HepG2 (cell line): ENCODE results near the gene BARHL2. TPM values are rescaled to one million over a fixed set of nuclear protein-coding genes. Genes with fewer than 3 reads are reported as not detected.
A peak's percentile ranks its signal among the peaks of the same experiment; 100 is the strongest.

Experiments used
- ATAC-seq: fragments of 200-7000 bp; cut with Tn5 transposase; 3 replicates; pipeline ENCODE4 v1.9.1; 2020; ENCODE audit warnings: mild to moderate bottlenecking, moderate library complexity
- BruUV-seq: library from RNA; stranded (reverse); fragments of 400-500 nt; replicated peaks from 2 replicates; lab custom pipeline; 2021; lab: Mats Ljungman, UMichigan
- CTCF ChIA-PET: fragments of 300-600 bp; formaldehyde crosslinking; extraction: SDS; loops from one replicate; lab custom pipeline; 2021; ENCODE audit warnings: low total read pairs, inconsistent platforms, low intra/inter-chr PET ratio; lab: Yijun Ruan, JAX
- POLR2A ChIA-PET: fragments of 350-600 bp; sonication (Branson Sonifier 250); formaldehyde crosslinking; loops from one replicate; lab custom pipeline; 2020; ENCODE audit warnings: antibody characterized with exemption, inconsistent platforms; lab: Yijun Ruan, JAX
- DNase-seq: peaks from one replicate; pipeline ENCODE4 v3.0.0-alpha.2; 2015; ENCODE audit warnings: low spot score
- FAIRE-seq: peaks from 3 replicates; lab custom pipeline; 2011; peaks lifted over from hg19 to GRCh38; lab: Jason Lieb, UNC
- H2AFZ ChIP-seq: one replicate; pipeline ENCODE4 v1.6.1; 2011; ENCODE audit warnings: low read length, inconsistent platforms
- H3K27ac ChIP-seq: fragments of 300-600 bp; 3 replicates; pipeline ENCODE4 v1.8.0; 2011; ENCODE audit warnings: mixed run types, mild to moderate bottlenecking, mixed read lengths, low read length, inconsistent platforms; ENCODE audit not compliant: insufficient read depth; ENCODE audit errors: extremely low read length
- H3K27me3 ChIP-seq, 2 experiments: fragments of 200-600 bp in 1 of 2; 2 replicates in 1 of 2; 3 replicates in 1 of 2; pipeline versions ENCODE4 v1.6.0 to v1.8.0; 2011; ENCODE audit warnings: low read length in 2 of 2, mild to moderate bottlenecking in 2 of 2, moderate library complexity in 2 of 2, inconsistent platforms in 1 of 2; ENCODE audit not compliant: insufficient read depth in 2 of 2, control insufficient read depth in 1 of 2
- H3K36me3 ChIP-seq, 2 experiments: fragments of 200-600 bp in 1 of 2; replicated peaks in 1 of 2; 2 replicates in 1 of 2; 3 replicates in 1 of 2; pipeline versions ENCODE4 v1.5.1 to v1.8.0; 2011; ENCODE audit warnings: low read length in 2 of 2, inconsistent platforms in 1 of 2; ENCODE audit not compliant: insufficient read depth in 2 of 2, control insufficient read depth in 1 of 2
- H3K4me1 ChIP-seq: 2 replicates; pipeline ENCODE4 v1.5.1; 2012; ENCODE audit warnings: low read length, inconsistent platforms; ENCODE audit not compliant: insufficient read depth
- H3K4me2 ChIP-seq: 2 replicates; pipeline ENCODE4 v1.6.0; 2011; ENCODE audit warnings: low read depth, low read length, inconsistent platforms
- H3K4me3 ChIP-seq, 3 experiments: fragments of 200-600 bp in 1 of 3; sonication (generic), shearing (Covaris generic) in 1 of 3; replicated peaks in 1 of 3; 2 replicates each; pipeline ENCODE4 v1.5.1; 2011 to 2016; ENCODE audit warnings: low read length in 3 of 3, inconsistent platforms in 2 of 3, low read depth in 2 of 3, mild to moderate bottlenecking in 2 of 3, control low read depth in 1 of 3, mixed read lengths in 1 of 3; ENCODE audit not compliant: insufficient read depth in 1 of 3
- H3K79me2 ChIP-seq: one replicate; pipeline ENCODE4 v1.6.1; 2011; ENCODE audit warnings: low read length, inconsistent platforms; ENCODE audit not compliant: insufficient read depth
- H3K9ac ChIP-seq: 2 replicates; pipeline ENCODE4 v1.6.0; 2011; ENCODE audit warnings: mild to moderate bottlenecking, low read depth, low read length, inconsistent platforms; ENCODE audit not compliant: insufficient read depth
- H3K9me3 ChIP-seq: 2 replicates; pipeline ENCODE4 v1.5.1; 2012; ENCODE audit warnings: mild to moderate bottlenecking, low read length
- H4K20me1 ChIP-seq: 2 replicates; pipeline ENCODE4 v1.6.0; 2011; ENCODE audit warnings: inconsistent platforms, mild to moderate bottlenecking, low read length, moderate library complexity; ENCODE audit not compliant: insufficient read depth
- HIVEP1 ChIP-seq: sonication (generic); formaldehyde crosslinking; IDR thresholded peaks from 2 replicates; pipeline ENCODE4 v1.4.0; 2020; ENCODE audit warnings: mild to moderate bottlenecking, missing genetic modification reagents
- KLF16 ChIP-seq, 2 experiments: sonication (generic) in 1 of 2; formaldehyde crosslinking in 1 of 2; IDR thresholded peaks; 2 replicates each; pipeline versions ENCODE4 v1.6.1 to v1.8.0; 2016 to 2023; ENCODE audit warnings: missing genetic modification reagents in 2 of 2, missing compliant biosample characterization in 1 of 2
- PCBP2 ChIP-seq: fragments of 200-400 bp; formaldehyde crosslinking; optimal IDR thresholded peaks from 2 replicates; pipeline ENCODE3; 2018; ENCODE audit warnings: low read length, low read depth; ENCODE audit not compliant: poor library complexity, severe bottlenecking
- RAD21 ChIP-seq: fragments of 450-650 bp; formaldehyde crosslinking; IDR thresholded peaks from 2 replicates; pipeline ENCODE4 v1.5.0; 2020; ENCODE audit warnings: mild to moderate bottlenecking
- SP1 ChIP-seq, 2 experiments: fragments of 450-650 bp in 1 of 2; sonication (generic) in 1 of 2; formaldehyde crosslinking in 1 of 2; IDR thresholded peaks; 2 replicates each; pipeline versions ENCODE4 v1.4.0 to v1.6.1; 2016 to 2020; ENCODE audit warnings: missing genetic modification reagents in 1 of 2
- SRY ChIP-seq: sonication (generic); formaldehyde crosslinking; IDR thresholded peaks from 2 replicates; pipeline ENCODE4 v1.8.0; 2022; ENCODE audit warnings: mild to moderate bottlenecking, missing genetic modification reagents
- XRCC5 ChIP-seq: fragments of 200-400 bp; formaldehyde crosslinking; optimal IDR thresholded peaks from 2 replicates; pipeline ENCODE3; 2017; ENCODE audit warnings: mild to moderate bottlenecking, low read length
- ZFP36L1 ChIP-seq: sonication (generic); formaldehyde crosslinking; IDR thresholded peaks from 2 replicates; pipeline ENCODE4 v1.8.0; 2022; ENCODE audit warnings: mild to moderate bottlenecking, missing genetic modification reagents, moderate library complexity
- ZNF230 ChIP-seq: sonication (generic); formaldehyde crosslinking; IDR thresholded peaks from 2 replicates; pipeline ENCODE4 v1.4.0; 2020; ENCODE audit warnings: mild to moderate bottlenecking, missing genetic modification reagents
- ZNF256 ChIP-seq: sonication (generic); formaldehyde crosslinking; conservative IDR thresholded peaks from 2 replicates; pipeline ENCODE4 v1.4.0; 2020; ENCODE audit warnings: missing genetic modification reagents
- ZNF282 ChIP-seq: fragments of 450-650 bp; IDR thresholded peaks from 2 replicates; pipeline ENCODE4 v1.6.1; 2018; ENCODE audit not compliant: partially characterized antibody
- ZNF484 ChIP-seq: sonication (generic); formaldehyde crosslinking; IDR thresholded peaks from 2 replicates; pipeline ENCODE4 v1.5.1; 2020; ENCODE audit warnings: mild to moderate bottlenecking, low read depth, missing genetic modification reagents, borderline replicate concordance
- ZNF7 ChIP-seq: IDR thresholded peaks from 2 replicates; pipeline ENCODE4 v1.6.1; 2016; ENCODE audit warnings: missing biosample characterization, missing genetic modification reagents
- ZNF768 ChIP-seq: sonication (generic); formaldehyde crosslinking; IDR thresholded peaks from 2 replicates; pipeline ENCODE4 v1.4.0; 2020; ENCODE audit warnings: missing genetic modification reagents
- ZNF776 ChIP-seq: sonication (generic); formaldehyde crosslinking; IDR thresholded peaks from 2 replicates; pipeline ENCODE4 v1.4.0; 2020; ENCODE audit warnings: mild to moderate bottlenecking, missing genetic modification reagents
- WGBS: methylation state at CpG from one replicate; pipeline ENCODE4 v1.1.6; 2017; ENCODE audit warnings: low lambda C conversion rate; 5-methylcytosine and 5-hydroxymethylcytosine counted together
- in situ Hi-C: cut with HindIII; loops from 2 replicates; pipeline ENCODE4 v1.10.0; 2017; ENCODE audit warnings: low pct_unique_long_range_greater_than_20kb; ENCODE audit not compliant: extremely low pct_ligation_motif_present
- intact Hi-C: fragments of 100-400 bp; cut with micrococcal nuclease; formaldehyde crosslinking; loops from one replicate; pipeline ENCODE4 v1.10.0; 2022; ENCODE audit not compliant: unreplicated experiment
- polyA plus RNA-seq, 8 experiments: library from polyadenylated mRNA; depleted of rRNA in 3 of 8; stranded (reverse) in 7 of 8; unstranded in 1 of 8; fragments of >200 nt; fragmentation: Illumina TruSeq in 4 of 8; extraction: Trizol in 4 of 8; gene quantifications; 2 replicates each; pipeline versions ENCODE4 v1.2.1 to v1.2.3, GENCODE V29; 2011 to 2016; ENCODE audit warnings: low read depth in 4 of 8, missing spikeins in 1 of 8, mixed read lengths in 1 of 8; ENCODE audit not compliant: insufficient read depth in 1 of 8
- total RNA-seq, 5 experiments: library from RNA; depleted of rRNA; stranded (reverse); fragments of >200 nt; fragmentation: Illumina TruSeq; extraction: Trizol; gene quantifications; 2 replicates each; pipeline ENCODE4 v1.2.3, GENCODE V29; 2016; ENCODE audit warnings: low read depth in 1 of 5
- TF ChIP-seq, protein P1 (sequence below): IDR thresholded peaks from 2 replicates; pipeline ENCODE4 v1.6.1; 2016; ENCODE audit warnings: missing biosample characterization, missing genetic modification reagents, low read depth
- TF ChIP-seq, protein P2 (sequence below): sonication (generic); formaldehyde crosslinking; IDR thresholded peaks from 2 replicates; pipeline ENCODE4 v1.9.0; 2021; ENCODE audit warnings: missing genetic modification reagents, mild to moderate bottlenecking, borderline replicate concordance
- TF ChIP-seq, protein P3 (sequence below): sonication (generic); formaldehyde crosslinking; IDR thresholded peaks from 2 replicates; pipeline ENCODE4 v1.8.0; 2022; ENCODE audit warnings: mild to moderate bottlenecking, missing genetic modification reagents, moderate library complexity
- TF ChIP-seq, protein P4 (sequence below): sonication (generic); formaldehyde crosslinking; IDR thresholded peaks from 2 replicates; pipeline ENCODE4 v1.4.0; 2020; ENCODE audit warnings: missing genetic modification reagents

BARHL2 gene
- total and polyA plus RNA-seq, 2 of the 13 experiments (the other 11 are each of a cell fraction or from before 2014, with no cell fraction given) = not detected

DNA sequence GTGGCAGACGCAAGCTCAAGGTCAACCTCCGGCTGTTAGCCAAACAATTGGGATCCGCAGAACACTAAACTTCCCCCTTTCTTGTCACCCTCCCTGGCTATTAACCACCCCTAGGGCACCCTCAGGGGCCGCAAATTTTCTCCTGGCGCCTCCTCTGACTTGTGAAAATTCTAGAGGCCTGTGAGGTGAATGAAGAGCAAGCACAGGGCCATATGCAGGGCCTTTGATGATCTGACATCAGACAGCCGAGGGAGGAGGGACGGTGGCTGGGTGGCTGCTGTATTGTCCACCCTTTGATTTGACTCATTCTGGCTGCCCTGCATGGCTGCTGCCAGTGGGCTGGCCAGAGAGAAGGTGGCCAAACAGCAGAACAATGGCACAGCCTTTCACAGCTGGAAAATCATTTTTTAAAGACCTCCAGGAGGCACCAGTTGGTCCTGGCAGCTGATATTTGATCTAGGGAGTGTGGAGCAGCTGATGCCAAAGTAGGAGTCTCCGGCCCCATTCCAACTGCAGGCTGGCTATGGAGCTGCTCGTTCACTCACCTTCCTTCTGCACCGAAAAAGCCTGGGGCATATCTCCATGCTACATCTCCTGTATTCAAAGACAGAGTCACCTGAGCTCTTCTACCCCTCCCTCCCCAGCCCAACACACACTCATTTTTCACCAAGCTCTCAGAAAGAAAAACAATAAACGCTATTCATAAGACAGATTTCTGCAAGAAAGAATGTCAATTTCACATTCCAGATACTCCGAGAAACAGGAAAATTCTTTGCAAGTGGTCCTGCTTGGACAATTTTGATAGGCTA is 44.9 kb upstream of the BARHL2 start:
- intact Hi-C loops = no loop called here
- Histone ChIP-seq H2AFZ (no peak overlapping the region), H3K36me3 (no peaks in the 10 kb centered on the region), H4K20me1 (no peaks in the 10 kb centered on the region), H3K79me2 (no peaks in the 10 kb centered on the region), H3K27ac (no peak overlapping the region), H3K4me2 (peak overlapping the region; percentile 36; the same call in 1 of the 2 replicates), H3K27me3 (peaks cover 0 to 10% of the 10 kb centered on the region in 2 experiments; a peak in 2 of 5 replicates), H3K4me3 (no peak overlapping the region; a peak in 1 of 6 replicates), H3K9ac (no peak overlapping the region), H3K9me3 (no peaks in the 10 kb centered on the region), H3K4me1 (peaks cover 13% of the 10 kb centered on the region)
- DNase-seq (no peak), ATAC-seq (peak; percentile 85), FAIRE-seq (no peak)
- in situ Hi-C loops = no loop called here
- ChIA-PET CTCF (no interaction called here), POLR2A (no interaction called here)
- WGBS = 9% methylated on average over 10 of the region's 12 CpGs
- no TSS peak for BruUV-seq
- TF ChIP-seq SP1 (IDR thresholded peaks at IDR 0.05) = no peak
- no peak for TF ChIP-seq SP1 (CRISPR knock-in tag; IDR thresholded peaks at IDR 0.05)
- TF ChIP-seq, protein P1, sequence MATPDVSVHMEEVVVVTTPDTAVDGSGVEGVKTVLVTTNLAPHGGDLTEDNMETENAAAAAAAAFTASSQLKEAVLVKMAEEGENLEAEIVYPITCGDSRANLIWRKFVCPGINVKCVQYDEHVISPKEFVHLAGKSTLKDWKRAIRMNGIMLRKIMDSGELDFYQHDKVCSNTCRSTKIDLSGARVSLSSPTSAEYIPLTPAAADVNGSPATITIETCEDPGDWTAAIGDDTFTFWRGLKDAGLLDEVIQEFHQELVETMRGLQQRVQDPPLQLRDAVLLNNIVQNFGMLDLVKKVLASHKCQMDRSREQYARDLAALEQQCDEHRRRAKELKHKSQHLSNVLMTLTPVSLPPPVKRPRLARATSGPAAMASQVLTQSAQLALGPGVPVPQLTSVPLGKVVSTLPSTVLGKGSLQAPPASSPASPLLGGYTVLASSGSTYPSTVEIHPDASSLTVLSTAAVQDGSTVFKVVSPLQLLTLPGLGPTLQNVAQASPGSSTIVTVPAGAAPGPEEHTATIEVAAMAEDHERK (CRISPR knock-in tag) = no peak
- TF ChIP-seq ZNF256 (CRISPR knock-in tag) = no peak
- TF ChIP-seq, protein P2, sequence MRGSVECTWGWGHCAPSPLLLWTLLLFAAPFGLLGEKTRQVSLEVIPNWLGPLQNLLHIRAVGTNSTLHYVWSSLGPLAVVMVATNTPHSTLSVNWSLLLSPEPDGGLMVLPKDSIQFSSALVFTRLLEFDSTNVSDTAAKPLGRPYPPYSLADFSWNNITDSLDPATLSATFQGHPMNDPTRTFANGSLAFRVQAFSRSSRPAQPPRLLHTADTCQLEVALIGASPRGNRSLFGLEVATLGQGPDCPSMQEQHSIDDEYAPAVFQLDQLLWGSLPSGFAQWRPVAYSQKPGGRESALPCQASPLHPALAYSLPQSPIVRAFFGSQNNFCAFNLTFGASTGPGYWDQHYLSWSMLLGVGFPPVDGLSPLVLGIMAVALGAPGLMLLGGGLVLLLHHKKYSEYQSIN (CRISPR knock-in tag) = no peak
- no peak for TF ChIP-seq PCBP2
- TF ChIP-seq, protein P3, sequence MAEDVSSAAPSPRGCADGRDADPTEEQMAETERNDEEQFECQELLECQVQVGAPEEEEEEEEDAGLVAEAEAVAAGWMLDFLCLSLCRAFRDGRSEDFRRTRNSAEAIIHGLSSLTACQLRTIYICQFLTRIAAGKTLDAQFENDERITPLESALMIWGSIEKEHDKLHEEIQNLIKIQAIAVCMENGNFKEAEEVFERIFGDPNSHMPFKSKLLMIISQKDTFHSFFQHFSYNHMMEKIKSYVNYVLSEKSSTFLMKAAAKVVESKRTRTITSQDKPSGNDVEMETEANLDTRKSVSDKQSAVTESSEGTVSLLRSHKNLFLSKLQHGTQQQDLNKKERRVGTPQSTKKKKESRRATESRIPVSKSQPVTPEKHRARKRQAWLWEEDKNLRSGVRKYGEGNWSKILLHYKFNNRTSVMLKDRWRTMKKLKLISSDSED (CRISPR knock-in tag) = no peak
- TF ChIP-seq SRY (CRISPR knock-in tag) = no peak
- TF ChIP-seq RAD21 (CRISPR knock-in tag) = no peak
- no peak for TF ChIP-seq KLF16 (CRISPR knock-in tag; IDR thresholded peaks at IDR 0.05)
- TF ChIP-seq ZNF768 (CRISPR knock-in tag) = no peak
- no peak for TF ChIP-seq ZNF230 (CRISPR knock-in tag)
- no peak for TF ChIP-seq XRCC5
- no peak for TF ChIP-seq ZNF484
- no peak for TF ChIP-seq ZFP36L1 (CRISPR knock-in tag)
- no peak for TF ChIP-seq ZNF776 (CRISPR knock-in tag)
- TF ChIP-seq, protein P4, sequence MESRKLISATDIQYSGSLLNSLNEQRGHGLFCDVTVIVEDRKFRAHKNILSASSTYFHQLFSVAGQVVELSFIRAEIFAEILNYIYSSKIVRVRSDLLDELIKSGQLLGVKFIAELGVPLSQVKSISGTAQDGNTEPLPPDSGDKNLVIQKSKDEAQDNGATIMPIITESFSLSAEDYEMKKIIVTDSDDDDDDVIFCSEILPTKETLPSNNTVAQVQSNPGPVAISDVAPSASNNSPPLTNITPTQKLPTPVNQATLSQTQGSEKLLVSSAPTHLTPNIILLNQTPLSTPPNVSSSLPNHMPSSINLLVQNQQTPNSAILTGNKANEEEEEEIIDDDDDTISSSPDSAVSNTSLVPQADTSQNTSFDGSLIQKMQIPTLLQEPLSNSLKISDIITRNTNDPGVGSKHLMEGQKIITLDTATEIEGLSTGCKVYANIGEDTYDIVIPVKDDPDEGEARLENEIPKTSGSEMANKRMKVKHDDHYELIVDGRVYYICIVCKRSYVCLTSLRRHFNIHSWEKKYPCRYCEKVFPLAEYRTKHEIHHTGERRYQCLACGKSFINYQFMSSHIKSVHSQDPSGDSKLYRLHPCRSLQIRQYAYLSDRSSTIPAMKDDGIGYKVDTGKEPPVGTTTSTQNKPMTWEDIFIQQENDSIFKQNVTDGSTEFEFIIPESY (CRISPR knock-in tag) = no peak
- no peak for TF ChIP-seq ZNF282
- no peak for TF ChIP-seq ZNF7 (CRISPR knock-in tag)
- no peak for TF ChIP-seq HIVEP1 (CRISPR knock-in tag)
